ENCODE measurements around the gene RSPH6A.

Gene RSPH6A

GRCh38 chr19:45779231-45780145 lies 35.6 kb downstream of the RSPH6A start:
- ChIA-PET CTCF (interaction anchor here (1.0 to 2.7 kb wide), 5 partner anchors 10 to 21 kb away, joined by 3 to 17 read pairs (median 4); partner anchors contain the start of gene SIX5), POLR2A (interaction anchor here (0.9 kb wide), 1 partner anchor 9 kb away, joined by 5 read pairs; no protein-coding TSS in a partner anchor)
- TF ChIP-seq CTCF (IDR thresholded peaks at IDR 0.05; ENCODE audit: insufficient read depth, low read length, missing control alignments): peak; percentile 40
- peak overlapping the region; percentile 23 for H3K4me3 ChIP-seq (ENCODE audit: low read depth, low read length)
- DNase-seq (ENCODE audit: low read depth, low spot score): no peak

- no peak for TF ChIP-seq CTCF (IDR thresholded peaks at IDR 0.05; ENCODE audit: insufficient read depth, low read length, missing control alignments)
- ChIA-PET POLR2A (no interaction called here), CTCF (interaction anchor here (1.2 to 2.7 kb wide), 2 partner anchors 8 to 22 kb away, joined by 3 to 17 read pairs; partner anchors contain the start of gene SIX5)
- DNase-seq (ENCODE audit: low read depth, low spot score): no peak
- H3K4me3 ChIP-seq (ENCODE audit: low read depth, low read length): no peak overlapping the region
These were observed 37.0 kb downstream of the RSPH6A start for GRCh38 chr19:45778010-45778661.

GRCh38 chr19:45777395-45777961 lies 37.6 kb downstream of the RSPH6A start:
- H3K4me3 ChIP-seq (ENCODE audit: low read depth, low read length): no peak overlapping the region
- DNase-seq (ENCODE audit: low read depth, low spot score): no peak
- no peak for TF ChIP-seq CTCF (IDR thresholded peaks at IDR 0.05; ENCODE audit: insufficient read depth, low read length, missing control alignments)
- CTCF ChIA-PET: interaction anchor here (2.7 kb wide), 1 partner anchor 8 kb away, joined by 17 read pairs; the partner anchor contains the start of gene SIX5
- POLR2A ChIA-PET: no interaction called here

- DNase-seq (ENCODE audit: low read depth, low spot score): no peak
- POLR2A ChIA-PET: no interaction called here
These were observed 40.3 kb downstream of the RSPH6A start for GRCh38 chr19:45774765-45775164.

GRCh38 chr19:45773384-45773783 lies 41.7 kb downstream of the RSPH6A start:
- no peak overlapping the region for H3K4me3 ChIP-seq (ENCODE audit: low read depth, low read length)
- ChIA-PET POLR2A (interaction anchor here (1.8 kb wide), 1 partner anchor 9 kb away, joined by 11 read pairs; the partner anchor contains the start of gene DMPK), CTCF (interaction anchor here (0.6 to 9.9 kb wide), 5 partner anchors 9 to 622 kb away, joined by 3 to 170 read pairs (median 19); partner anchors contain the start of gene DMPK)
- DNase-seq (ENCODE audit: low read depth, low spot score): no peak
- no peak for TF ChIP-seq CTCF (IDR thresholded peaks at IDR 0.05; ENCODE audit: insufficient read depth, low read length, missing control alignments)

More at GRCh38 chr19:45774765-45775164, 40.3 kb downstream of the RSPH6A start:
- TF ChIP-seq CTCF (IDR thresholded peaks at IDR 0.05; ENCODE audit: insufficient read depth, low read length, missing control alignments): no peak
- CTCF ChIA-PET: interaction anchor here (0.6 to 9.9 kb wide), 5 partner anchors 7 to 296 kb away, joined by 3 to 170 read pairs (median 19); partner anchors contain the start of gene DMPK
- no peak overlapping the region for H3K4me3 ChIP-seq (ENCODE audit: low read depth, low read length)
